Measurements from ENCODE around the gene MGMT. TPM values are rescaled to one million over a fixed set of nuclear protein-coding genes. Genes with fewer than 3 reads are reported as not detected.

MGMT gene
- total RNA-seq, 1 experiment from 2014 or later = 21.2 TPM

- no peak for DNase-seq
- Histone ChIP-seq H3K79me2 (ENCODE audit: low read depth) (no peaks in the 10 kb centered on the region), H3K27me3 (ENCODE audit: insufficient read depth, low read depth) (peaks cover 13% of the 10 kb centered on the region), H3K9me3 (ENCODE audit: insufficient read depth, low read depth) (no peaks in the 10 kb centered on the region), H3K9me2 (ENCODE audit: insufficient read depth) (no peaks in the 10 kb centered on the region), H3K36me3 (ENCODE audit: low read depth) (no peaks in the 10 kb centered on the region), H3F3A (ENCODE audit: insufficient read depth, low read depth) (no peaks in the 10 kb centered on the region), H2AFZ (no peak overlapping the region), H3K4me3 (no peak overlapping the region), H3K4me1 (replicated peaks; ENCODE audit: insufficient read depth) (no peaks in the 10 kb centered on the region), H3K4me2 (no peak overlapping the region), H4K20me1 (ENCODE audit: insufficient read depth) (no peaks in the 10 kb centered on the region), H3K27ac (no peak overlapping the region)
- POLR2A ChIA-PET (ENCODE audit: unreplicated experiment) = no interaction called here
- intact Hi-C loops (cut with micrococcal nuclease; ENCODE audit: unreplicated experiment) = no loop called here
- TF ChIP-seq EZH2 (IDR thresholded peaks at IDR 0.05; ENCODE audit: low read depth) = no peak
- TF ChIP-seq CTCF (conservative IDR thresholded peaks at IDR 0.05) = no peak
- CTCF ChIA-PET = no interaction called here
- no TSS peak for BruUV-seq (replicated peaks)
Observed at GRCh38 chr10:129793996-129794395, 327.0 kb downstream of the MGMT start.

GRCh38 chr10:129796710-129797420 is 329.8 kb downstream of the MGMT start:
- TF ChIP-seq EZH2 (IDR thresholded peaks at IDR 0.05; ENCODE audit: low read depth) = no peak
- TF ChIP-seq CTCF (conservative IDR thresholded peaks at IDR 0.05) = no peak
- POLR2A ChIA-PET (ENCODE audit: unreplicated experiment) = no interaction called here
- CTCF ChIA-PET = no interaction called here
- Histone ChIP-seq H3K36me3 (ENCODE audit: low read depth) (no peaks in the 10 kb centered on the region), H3K4me2 (no peak overlapping the region), H3K79me2 (ENCODE audit: low read depth) (no peaks in the 10 kb centered on the region), H3K4me3 (no peak overlapping the region), H3K9me2 (ENCODE audit: insufficient read depth) (no peaks in the 10 kb centered on the region), H3F3A (ENCODE audit: insufficient read depth, low read depth) (no peaks in the 10 kb centered on the region), H4K20me1 (ENCODE audit: insufficient read depth) (no peaks in the 10 kb centered on the region), H3K27me3 (ENCODE audit: insufficient read depth, low read depth) (peaks cover 40% of the 10 kb centered on the region), H3K4me1 (replicated peaks; ENCODE audit: insufficient read depth) (no peaks in the 10 kb centered on the region), H3K27ac (no peak overlapping the region), H3K9me3 (ENCODE audit: insufficient read depth, low read depth) (no peaks in the 10 kb centered on the region), H2AFZ (no peak overlapping the region)
- intact Hi-C loops (cut with micrococcal nuclease; ENCODE audit: unreplicated experiment) = no loop called here
- no TSS peak for BruUV-seq (replicated peaks)
- no peak for DNase-seq

GRCh38 chr10:129799942-129800341 is 332.9 kb downstream of the MGMT start:
- CTCF ChIA-PET = no interaction called here

More at GRCh38 chr10:129799942-129800341, 332.9 kb downstream of the MGMT start:
- TF ChIP-seq CTCF (conservative IDR thresholded peaks at IDR 0.05) (no peak), EZH2 (IDR thresholded peaks at IDR 0.05; ENCODE audit: low read depth) (no peak)
- Histone ChIP-seq H3K9me3 (ENCODE audit: insufficient read depth, low read depth) (no peaks in the 10 kb centered on the region), H3K27me3 (ENCODE audit: insufficient read depth, low read depth) (peaks cover 47% of the 10 kb centered on the region), H3K27ac (no peak overlapping the region), H3K36me3 (ENCODE audit: low read depth) (no peaks in the 10 kb centered on the region), H2AFZ (no peak overlapping the region), H3K79me2 (ENCODE audit: low read depth) (no peaks in the 10 kb centered on the region), H3K4me2 (no peak overlapping the region), H3F3A (ENCODE audit: insufficient read depth, low read depth) (no peaks in the 10 kb centered on the region), H3K4me3 (no peak overlapping the region), H4K20me1 (ENCODE audit: insufficient read depth) (no peaks in the 10 kb centered on the region), H3K4me1 (replicated peaks; ENCODE audit: insufficient read depth) (no peaks in the 10 kb centered on the region), H3K9me2 (ENCODE audit: insufficient read depth) (no peaks in the 10 kb centered on the region)
- POLR2A ChIA-PET (ENCODE audit: unreplicated experiment) = no interaction called here
- DNase-seq = no peak
- BruUV-seq (replicated peaks) = no TSS peak
- intact Hi-C loops (cut with micrococcal nuclease; ENCODE audit: unreplicated experiment) = no loop called here

All from PC-9 (cell line).